Esophagus mucosa (tissue), 1 donor: Measurements from ENCODE around the gene LARGE2. TPM values are rescaled to one million over a fixed set of nuclear protein-coding genes. Genes with fewer than 3 reads are reported as not detected.

ENCODE experiments used
- ATAC-seq: fragments of 200-7000 bp; cut with Tn5 transposase; one replicate; pipeline ENCODE4 v1.9.1; 2020
- total RNA-seq: library from RNA; stranded (reverse); gene quantifications from one replicate; pipeline ENCODE4 v1.2.4, GENCODE V29; 2023
- donor health status: DM: yes; HTN: yes; CAD: no.

The LARGE2 gene
- total RNA-seq, 1 donor from 2014 or later = 30.4 TPM

DNA sequence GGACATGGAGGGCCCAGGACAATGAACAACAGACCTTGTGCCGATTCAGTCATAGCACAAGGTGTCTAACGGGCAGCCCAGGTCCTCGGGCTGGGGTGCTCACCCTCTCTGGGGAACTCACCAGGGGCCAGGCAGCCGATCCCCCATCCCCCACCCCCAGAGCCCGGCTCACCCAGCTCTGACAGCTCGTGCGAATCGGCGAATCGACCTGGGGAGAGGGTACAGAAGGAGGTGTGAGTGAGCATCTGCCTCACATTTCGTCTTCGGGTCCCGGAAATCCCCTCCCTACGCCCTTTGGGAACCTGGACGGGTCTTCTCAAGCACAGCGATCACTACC lies 5.2 kb upstream of the LARGE2 start:
- no peak for ATAC-seq

- ATAC-seq = peak; percentile 94
Measured at GRCh38 chr11:45917623-45918330, 4.7 kb upstream of the LARGE2 start, which contains the start of gene PEX16. Gene PEX16, minus strand, starts transcription at chr11:45917877. Its CDS starts 66 bp downstream, at chr11:45917811.

GRCh38 chr11:45918331-45918941 lies 4.0 kb upstream of the LARGE2 start:
- peak; percentile 47 for ATAC-seq

DNA sequence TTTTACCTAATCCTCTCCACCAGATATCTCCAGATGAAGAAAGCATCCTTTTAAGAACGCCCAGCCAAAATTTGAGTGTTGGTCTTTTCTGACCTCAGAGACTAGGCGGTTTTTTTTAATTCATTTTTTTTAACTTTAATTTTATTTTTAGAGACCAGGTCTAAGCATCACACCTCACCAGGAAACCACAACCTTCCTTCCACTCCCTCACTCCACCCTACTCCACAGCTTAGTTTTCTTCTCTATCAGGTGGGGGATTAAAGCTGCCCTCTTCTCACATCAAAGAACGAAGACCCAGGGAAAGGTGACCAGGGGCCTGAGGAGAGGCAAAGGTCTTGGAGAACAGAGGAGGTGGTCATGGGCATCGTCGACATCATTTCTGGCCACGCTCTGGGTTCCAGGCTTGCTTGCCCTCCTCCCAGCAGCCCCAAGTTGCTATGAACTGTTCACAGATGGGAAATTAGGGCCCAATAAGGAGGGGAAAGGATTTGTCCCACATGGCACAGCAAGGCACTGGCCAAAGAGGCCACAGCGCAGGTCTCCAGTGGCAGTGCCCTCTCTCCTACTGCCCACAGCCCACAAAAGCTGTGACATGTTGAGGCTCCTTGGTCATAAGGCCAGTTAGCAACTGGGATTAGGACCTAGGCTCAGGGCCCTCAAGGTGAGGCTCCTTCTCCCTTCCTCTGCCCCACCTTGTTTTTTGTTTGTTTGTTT lies 3.3 kb upstream of the LARGE2 start:
- ATAC-seq = no peak

- no peak for ATAC-seq
Measured at GRCh38 chr11:45919806-45920530, 2.5 kb upstream of the LARGE2 start.

GRCh38 chr11:45920531-45921477 lies 1.7 kb upstream of the LARGE2 start:
- ATAC-seq = no peak

DNA sequence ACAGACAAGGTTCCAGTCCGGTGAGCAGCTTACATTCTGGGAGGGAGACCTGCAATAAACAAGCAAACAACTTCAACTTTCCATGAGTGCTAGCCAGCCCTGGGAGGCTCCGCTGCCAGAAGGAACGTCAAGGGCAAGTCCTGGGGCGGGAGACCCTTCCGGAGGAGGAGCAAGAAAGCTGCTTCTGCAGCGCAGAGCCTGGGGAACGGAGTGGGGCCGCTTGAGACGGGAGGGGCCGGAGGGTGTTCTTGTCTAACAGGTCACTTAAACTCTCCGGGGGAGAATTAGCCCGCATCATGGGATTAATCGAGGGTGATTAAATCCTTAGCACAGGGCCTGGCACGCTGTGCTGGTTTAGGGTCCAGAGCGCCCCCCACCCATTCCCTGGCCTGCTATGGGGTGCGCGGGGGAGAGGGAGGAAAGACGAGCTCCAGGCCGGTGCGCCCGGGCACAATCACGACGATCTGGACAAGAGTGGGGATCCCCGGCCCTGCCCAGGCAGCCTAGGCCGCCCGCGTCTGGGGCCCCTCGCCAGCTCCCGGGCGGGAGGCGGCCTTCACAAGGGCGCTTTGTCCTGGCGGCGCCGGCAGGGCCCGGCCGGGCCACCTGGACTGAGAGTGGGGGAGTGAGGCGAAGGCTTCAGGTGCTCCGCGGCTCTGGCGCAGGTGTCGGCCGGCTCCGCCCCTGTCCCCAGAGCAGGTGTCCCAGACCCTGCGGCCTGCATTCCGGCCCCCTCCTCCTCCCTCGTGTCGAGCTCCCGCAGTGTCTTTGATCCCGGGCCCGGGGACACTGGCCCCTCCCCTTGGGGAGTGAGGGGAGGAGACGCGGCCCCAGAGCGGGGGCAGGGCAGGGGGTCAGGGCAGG lies 663 bp upstream of the LARGE2 start:
- ATAC-seq = peak; percentile 2

DNA sequence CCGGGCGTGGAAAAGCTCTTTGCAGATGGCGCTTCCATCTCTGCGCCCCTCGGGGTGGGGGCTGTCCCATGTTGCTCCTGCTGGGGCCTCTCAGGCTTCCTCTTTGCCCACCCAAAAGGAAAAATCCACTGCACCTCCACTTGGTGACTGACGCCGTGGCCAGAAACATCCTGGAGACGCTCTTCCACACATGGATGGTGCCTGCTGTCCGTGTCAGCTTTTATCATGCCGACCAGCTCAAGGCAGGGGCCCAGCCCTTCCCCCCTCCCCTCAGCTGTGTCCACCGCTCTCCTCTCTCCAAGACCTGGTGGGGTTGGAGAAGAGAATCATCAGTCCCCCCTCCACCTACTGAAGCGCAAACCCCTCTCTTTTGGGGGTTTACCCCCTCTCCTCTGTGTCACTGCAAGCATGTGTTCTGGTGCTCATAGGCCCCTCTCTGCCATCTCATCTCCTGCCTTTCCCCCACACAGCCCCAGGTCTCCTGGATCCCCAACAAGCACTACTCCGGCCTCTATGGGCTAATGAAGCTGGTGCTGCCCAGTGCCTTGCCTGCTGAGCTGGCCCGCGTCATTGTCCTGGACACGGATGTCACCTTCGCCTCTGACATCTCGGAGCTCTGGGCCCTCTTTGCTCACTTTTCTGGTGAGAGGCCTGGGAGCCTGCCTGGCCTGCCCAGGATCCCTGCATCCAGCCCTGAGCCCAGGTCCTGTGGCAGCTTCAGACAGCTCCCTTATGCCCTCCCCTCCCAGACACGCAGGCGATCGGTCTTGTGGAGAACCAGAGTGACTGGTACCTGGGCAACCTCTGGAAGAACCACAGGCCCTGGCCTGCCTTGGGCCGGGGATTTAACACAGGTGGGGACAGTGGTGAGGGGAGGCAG lies 1.8 kb downstream of the LARGE2 start:
- ATAC-seq = no peak

GRCh38 chr11:45924927-45925326 lies 2.5 kb downstream of the LARGE2 start:
- ATAC-seq = no peak

DNA sequence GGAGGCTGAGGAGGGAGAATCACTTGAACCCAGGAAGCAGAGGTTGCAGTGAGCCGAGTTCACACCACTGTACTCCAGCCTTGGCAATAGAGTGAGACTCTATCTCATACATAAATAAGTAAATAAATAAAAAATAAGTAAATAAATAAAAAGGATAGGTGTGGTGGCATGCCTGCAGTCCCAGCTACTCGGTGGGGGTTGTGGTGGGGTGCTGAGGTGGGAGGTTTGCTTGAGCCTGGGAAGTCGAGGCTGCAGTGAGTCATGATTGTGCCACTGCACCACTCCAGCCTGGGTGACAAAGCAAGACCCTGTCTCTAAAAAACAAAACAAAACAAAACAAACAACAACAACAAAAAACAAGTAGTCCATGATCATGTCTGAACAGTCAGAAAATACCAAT lies 3.1 kb downstream of the LARGE2 start:
- ATAC-seq = no peak

DNA sequence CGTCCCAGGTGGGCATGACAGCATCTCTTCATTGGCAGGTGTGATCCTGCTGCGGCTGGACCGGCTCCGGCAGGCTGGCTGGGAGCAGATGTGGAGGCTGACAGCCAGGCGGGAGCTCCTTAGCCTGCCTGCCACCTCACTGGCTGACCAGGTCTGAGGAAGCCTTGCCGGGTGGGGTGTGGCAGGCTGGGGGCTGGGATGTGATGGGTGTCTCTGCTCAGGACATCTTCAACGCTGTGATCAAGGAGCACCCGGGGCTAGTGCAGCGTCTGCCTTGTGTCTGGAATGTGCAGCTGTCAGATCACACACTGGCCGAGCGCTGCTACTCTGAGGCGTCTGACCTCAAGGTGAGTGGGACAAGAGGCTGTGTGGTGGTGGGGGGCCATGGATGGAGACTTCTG lies 3.5 kb downstream of the LARGE2 start:
- ATAC-seq = no peak

GRCh38 chr11:45926536-45927331 lies 4.3 kb downstream of the LARGE2 start:
- ATAC-seq = no peak

GRCh38 chr11:45927332-45927683 lies 4.9 kb downstream of the LARGE2 start:
- no peak for ATAC-seq

DNA sequence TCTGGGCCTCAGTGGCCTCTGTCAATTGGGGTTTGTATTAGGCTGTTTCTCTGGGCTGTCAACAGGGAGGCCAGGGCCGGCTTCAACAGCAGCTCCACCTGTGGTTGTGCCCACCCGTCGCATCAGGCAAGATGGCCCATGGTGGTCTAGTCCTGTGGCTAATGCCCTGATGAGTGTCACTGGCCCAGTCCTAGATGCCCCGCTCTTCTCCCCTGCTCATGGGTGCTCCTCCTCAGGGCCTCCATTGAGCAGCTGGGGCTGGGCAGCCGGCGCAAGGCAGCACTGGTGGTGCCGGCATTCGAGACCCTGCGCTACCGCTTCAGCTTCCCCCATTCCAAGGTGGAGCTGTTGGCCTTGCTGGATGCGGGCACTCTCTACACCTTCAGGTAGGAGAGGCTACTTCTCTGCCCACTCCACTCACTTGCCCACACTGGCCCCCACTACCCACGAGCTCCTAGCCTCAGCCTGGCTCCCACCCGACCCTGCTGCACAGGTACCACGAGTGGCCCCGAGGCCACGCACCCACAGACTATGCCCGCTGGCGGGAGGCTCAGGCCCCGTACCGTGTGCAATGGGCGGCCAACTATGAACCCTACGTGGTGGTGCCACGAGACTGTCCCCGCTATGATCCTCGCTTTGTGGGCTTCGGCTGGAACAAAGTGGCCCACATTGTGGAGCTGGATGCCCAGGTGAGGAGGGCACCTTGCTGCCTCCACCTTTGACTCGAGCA lies 5.4 kb downstream of the LARGE2 start:
- ATAC-seq = no peak

DNA sequence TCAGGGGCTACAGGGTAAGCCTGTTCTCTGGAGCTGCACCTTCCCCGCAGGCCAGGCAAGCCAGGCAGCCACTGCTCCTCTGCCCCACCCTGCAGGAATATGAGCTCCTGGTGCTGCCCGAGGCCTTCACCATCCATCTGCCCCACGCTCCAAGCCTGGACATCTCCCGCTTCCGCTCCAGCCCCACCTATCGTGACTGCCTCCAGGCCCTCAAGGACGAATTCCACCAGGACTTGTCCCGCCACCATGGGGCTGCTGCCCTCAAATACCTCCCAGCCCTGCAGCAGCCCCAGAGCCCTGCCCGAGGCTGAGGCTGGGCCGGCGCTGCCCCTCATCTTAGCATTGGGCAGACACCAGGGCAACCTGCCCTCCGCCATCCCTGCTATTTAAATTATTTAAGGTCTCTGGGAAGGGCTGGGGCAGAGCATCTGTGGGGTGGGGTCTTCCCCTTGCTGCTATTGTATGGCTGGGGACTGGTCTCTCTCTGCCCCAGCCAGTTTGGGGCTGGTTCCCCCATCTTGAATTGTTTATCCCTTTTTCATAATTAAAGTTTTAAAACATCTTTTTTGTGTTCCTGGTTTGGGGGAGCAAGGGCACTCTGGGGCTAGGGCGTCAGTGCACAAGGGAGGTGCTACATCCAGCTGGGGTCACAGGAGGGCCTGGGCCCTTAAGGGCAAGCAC lies 6.2 kb downstream of the LARGE2 start:
- no peak for ATAC-seq

DNA sequence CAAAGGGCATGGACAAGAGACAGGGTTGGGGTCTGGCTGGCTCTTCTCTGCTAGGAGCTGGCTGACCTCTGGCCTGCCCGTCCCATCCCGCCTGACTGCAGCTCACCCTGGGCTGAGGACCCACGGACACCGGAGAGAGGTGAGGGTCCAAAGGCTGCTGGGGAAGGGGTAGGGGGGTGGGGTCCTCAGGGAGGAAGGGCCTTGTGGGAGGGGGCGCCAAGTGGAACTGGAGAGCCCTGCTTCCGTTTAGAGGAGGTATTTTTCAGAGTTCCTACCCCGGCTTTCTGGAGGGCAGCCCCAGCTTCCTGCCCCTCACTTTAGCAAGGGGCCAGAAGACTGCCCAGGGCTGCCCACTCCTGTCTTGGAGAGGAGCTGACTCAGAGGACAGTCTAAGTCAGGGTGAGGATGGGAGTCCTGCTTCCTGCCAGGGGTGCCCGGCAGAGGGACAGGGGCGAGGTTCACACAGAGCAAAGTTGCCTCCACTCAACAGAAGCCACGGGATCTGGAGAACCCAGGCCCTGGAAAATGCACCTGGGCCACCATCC lies 7.1 kb downstream of the LARGE2 start:
- ATAC-seq = peak; percentile 1

GRCh38 chr11:45930031-45930794 lies 7.8 kb downstream of the LARGE2 start:
- peak; percentile 57 for ATAC-seq
